Activated CD4-positive, alpha-beta memory T cell treated with anti-CD3 and anti-CD28 coated beads, Interleukin-2, amount 10 ng/mL, durations not matched to agents 7 days and 5 days (primary cell): Measurements from ENCODE around the gene PCNX1. TPM values are rescaled to one million over a fixed set of nuclear protein-coding genes. Genes with fewer than 3 reads are reported as not detected.

Experiments used
- CTCF ChIA-PET: fragments of 350-600 bp; sonication (Branson Sonifier 250); formaldehyde crosslinking; loops from one replicate; lab custom pipeline; 2021; ENCODE audit warnings: antibody characterized with exemption, inconsistent platforms; lab: Charles Lee
- POLR2A ChIA-PET: fragments of 350-600 bp; sonication (Branson Sonifier 250); formaldehyde crosslinking; loops from one replicate; lab custom pipeline; 2021; ENCODE audit warnings: antibody characterized with exemption; lab: Charles Lee
- DNase-seq: peaks from one replicate; pipeline ENCODE4 v3.0.0-alpha.2; 2020
- H3K27ac Mint-ChIP-seq: one replicate; pipeline ENCODE4 v1.8.0; 2021; ENCODE audit warnings: mild to moderate bottlenecking, mixed read lengths
- H3K27me3 Mint-ChIP-seq: one replicate; pipeline ENCODE4 v1.8.0; 2021; ENCODE audit warnings: mixed read lengths
- H3K36me3 Mint-ChIP-seq: one replicate; pipeline ENCODE4 v1.8.0; 2021; ENCODE audit warnings: low read depth, mixed read lengths
- H3K4me1 Mint-ChIP-seq: one replicate; pipeline ENCODE4 v1.8.0; 2021; ENCODE audit warnings: mixed read lengths
- H3K4me3 Mint-ChIP-seq: one replicate; pipeline ENCODE4 v1.8.0; 2021; ENCODE audit warnings: mild to moderate bottlenecking, mixed read lengths
- H3K9me3 Mint-ChIP-seq: one replicate; pipeline ENCODE4 v1.8.0; 2021; ENCODE audit warnings: mixed read lengths
- total RNA-seq, 2 experiments: library from RNA; stranded (reverse); gene quantifications; one replicate each; pipeline ENCODE4 v1.2.3, GENCODE V29; 2021

PCNX1 gene
- total RNA-seq, 2 experiments from 2014 or later, result 56.9 to 60.4 TPM

DNA sequence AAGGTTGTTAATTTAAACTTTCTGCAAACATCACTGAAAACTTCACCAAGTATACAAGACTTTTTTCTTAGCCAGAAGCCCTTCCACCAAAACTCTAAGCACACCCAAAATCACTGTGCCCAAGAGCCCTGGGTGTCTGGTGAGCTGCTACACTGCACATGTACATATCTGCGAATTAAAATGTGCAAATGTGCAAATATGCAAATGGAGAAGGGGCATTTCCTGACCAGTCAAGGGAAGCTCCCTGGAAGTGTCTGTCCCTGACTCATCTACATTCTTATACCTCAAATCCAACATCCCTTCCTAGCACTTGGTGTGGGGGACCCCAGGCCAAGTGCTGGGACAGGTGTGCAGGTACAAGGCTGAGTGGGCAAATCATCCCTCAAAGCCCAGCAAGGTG is 123.7 kb downstream of the PCNX1 start:
- CTCF ChIA-PET, result no interaction called here
- H3K4me3 Mint-ChIP-seq, result no peak overlapping the region
- H3K36me3 Mint-ChIP-seq, result peaks cover 61% of the 10 kb centered on the region

GRCh38 chr14:71036433-71036832 is 129.2 kb downstream of the PCNX1 start:
- peaks cover 73% of the 10 kb centered on the region for H3K36me3 Mint-ChIP-seq
- CTCF ChIA-PET, result no interaction called here
- no peaks in the 10 kb centered on the region for H3K4me1 Mint-ChIP-seq
- no peaks in the 10 kb centered on the region for H3K27me3 Mint-ChIP-seq
- H3K9me3 Mint-ChIP-seq, result peaks cover 4% of the 10 kb centered on the region
- POLR2A ChIA-PET, result no interaction called here
- DNase-seq, result no peak
- H3K27ac Mint-ChIP-seq, result no peak overlapping the region
- no peak overlapping the region for H3K4me3 Mint-ChIP-seq

More for the DNA sequence above, 123.7 kb downstream of the PCNX1 start:
- DNase-seq, result no peak
- Mint-ChIP-seq H3K27me3 (no peaks in the 10 kb centered on the region), H3K4me1 (no peaks in the 10 kb centered on the region), H3K9me3 (no peaks in the 10 kb centered on the region), H3K27ac (no peak overlapping the region)
- POLR2A ChIA-PET, result interaction anchor here (1.0 kb wide), 1 partner anchor 248 kb away, joined by 3 read pairs; no protein-coding TSS in a partner anchor

DNA sequence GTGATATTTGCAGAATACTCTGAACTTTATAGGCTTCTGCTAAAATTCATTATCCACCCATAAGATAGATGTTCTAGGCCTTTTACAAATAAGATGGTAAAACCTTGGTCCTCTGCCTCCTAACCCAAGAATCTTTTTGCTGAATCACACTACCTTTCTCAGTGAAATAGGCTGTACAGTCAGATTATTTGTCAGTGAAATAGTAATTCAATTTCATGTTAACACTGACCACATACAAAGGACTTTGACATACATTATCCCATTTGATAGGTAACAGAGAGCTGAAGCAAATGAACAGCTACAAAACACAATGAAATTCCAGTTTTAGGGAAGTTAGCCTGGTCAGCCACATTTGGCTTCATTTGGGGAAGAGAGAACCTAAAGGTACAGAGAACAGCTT is 141.1 kb downstream of the PCNX1 start:
- H3K27ac Mint-ChIP-seq, result no peak overlapping the region
- peaks cover 6% of the 10 kb centered on the region for H3K9me3 Mint-ChIP-seq
- CTCF ChIA-PET, result interaction anchor here (0.8 to 1.4 kb wide), 3 partner anchors 9 to 44 kb away, joined by 3 to 5 read pairs (median 3); no protein-coding TSS in a partner anchor
- H3K27me3 Mint-ChIP-seq, result no peaks in the 10 kb centered on the region
- DNase-seq, result no peak
- H3K4me3 Mint-ChIP-seq, result no peak overlapping the region
- H3K36me3 Mint-ChIP-seq, result peaks cover 50% of the 10 kb centered on the region
- H3K4me1 Mint-ChIP-seq, result no peaks in the 10 kb centered on the region
- POLR2A ChIA-PET, result interaction anchor here (0.8 kb wide), 1 partner anchor 14 kb away, joined by 3 read pairs; no protein-coding TSS in a partner anchor

DNA sequence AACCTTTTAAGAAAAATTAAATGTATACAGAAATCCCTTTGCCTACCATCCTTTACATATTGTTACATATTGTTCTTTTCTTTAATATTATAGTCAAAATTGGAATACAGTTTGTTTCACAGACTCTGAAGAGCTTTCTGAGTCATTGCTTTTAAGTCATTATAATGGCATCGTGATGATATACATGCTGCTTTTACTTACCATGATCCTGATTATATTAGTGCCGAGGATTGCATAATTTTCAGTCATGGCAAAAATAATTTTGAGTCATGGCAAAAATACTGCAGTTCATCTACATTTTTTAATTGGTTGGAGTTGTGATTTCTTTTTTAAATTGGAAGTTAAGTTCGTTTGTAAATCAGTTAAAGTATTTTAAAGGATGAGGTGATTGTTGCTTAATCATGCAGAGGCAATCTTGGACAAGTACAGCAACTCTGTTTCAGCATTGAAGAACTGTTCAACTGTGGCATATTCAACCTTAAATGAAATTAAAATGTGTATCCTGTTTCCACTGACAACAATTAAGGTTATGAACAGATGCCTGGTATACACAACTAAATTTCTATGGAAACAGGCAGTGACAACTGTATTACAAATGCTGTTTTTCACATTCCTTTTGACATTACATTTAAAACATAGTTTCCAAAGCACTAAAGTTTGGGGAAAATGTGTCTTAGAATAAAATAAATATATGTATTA is 142.3 kb downstream of the PCNX1 start:
- CTCF ChIA-PET, result interaction anchor here (0.6 to 1.9 kb wide), 7 partner anchors 8 to 806 kb away, joined by 3 to 8 read pairs (median 3); no protein-coding TSS in a partner anchor
- Mint-ChIP-seq H3K4me1 (no peaks in the 10 kb centered on the region), H3K36me3 (peaks cover 44% of the 10 kb centered on the region), H3K9me3 (no peaks in the 10 kb centered on the region), H3K27ac (no peak overlapping the region), H3K4me3 (no peak overlapping the region), H3K27me3 (no peaks in the 10 kb centered on the region)
- no peak for DNase-seq
- POLR2A ChIA-PET, result no interaction called here

DNA sequence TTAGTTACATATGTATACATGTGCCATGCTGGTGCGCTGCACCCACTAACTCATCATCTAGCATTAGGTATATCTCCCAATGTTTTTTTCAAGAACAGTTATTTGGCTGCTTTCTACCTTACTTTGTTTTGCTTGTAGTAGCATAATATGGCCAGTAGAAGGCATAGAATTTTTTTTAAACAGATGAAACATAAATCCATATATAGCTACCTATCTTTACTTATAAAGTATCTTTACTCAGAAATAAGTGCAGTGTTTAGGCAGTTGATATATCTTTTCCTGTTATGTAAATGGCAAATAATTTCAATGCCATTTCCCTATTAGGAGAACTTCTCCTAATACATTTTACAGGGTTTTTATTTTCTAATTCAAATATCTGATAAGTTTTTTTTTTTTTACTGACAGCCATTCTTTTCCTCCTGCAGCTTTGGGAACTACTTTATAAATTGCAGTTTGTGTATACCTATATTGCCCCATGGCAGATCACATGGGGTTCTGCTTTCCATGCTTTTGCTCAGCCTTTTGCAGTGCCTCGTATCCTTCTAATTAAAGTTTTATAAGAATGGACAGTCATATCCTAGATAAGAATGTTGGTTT is 143.1 kb downstream of the PCNX1 start:
- no peak for DNase-seq
- Mint-ChIP-seq H3K4me1 (no peaks in the 10 kb centered on the region), H3K4me3 (no peak overlapping the region), H3K36me3 (peaks cover 40% of the 10 kb centered on the region), H3K9me3 (no peaks in the 10 kb centered on the region), H3K27me3 (no peaks in the 10 kb centered on the region), H3K27ac (no peak overlapping the region)
- CTCF ChIA-PET, result interaction anchor here (0.6 to 1.9 kb wide), 8 partner anchors 9 to 805 kb away, joined by 3 to 8 read pairs (median 3); no protein-coding TSS in a partner anchor
- POLR2A ChIA-PET, result no interaction called here

GRCh38 chr14:71054706-71055105 is 147.4 kb downstream of the PCNX1 start:
- CTCF ChIA-PET, result no interaction called here
- H3K27ac Mint-ChIP-seq, result no peak overlapping the region

GRCh38 chr14:71056168-71056567 is 148.9 kb downstream of the PCNX1 start:
- H3K4me1 Mint-ChIP-seq, result no peaks in the 10 kb centered on the region
- CTCF ChIA-PET, result interaction anchor here (0.6 kb wide), 1 partner anchor 1524 kb away, joined by 4 read pairs; no protein-coding TSS in a partner anchor
- no peak for DNase-seq
- no peaks in the 10 kb centered on the region for H3K27me3 Mint-ChIP-seq
- H3K9me3 Mint-ChIP-seq, result no peaks in the 10 kb centered on the region
- H3K36me3 Mint-ChIP-seq, result peaks cover 58% of the 10 kb centered on the region
- no peak overlapping the region for H3K27ac Mint-ChIP-seq
- no peak overlapping the region for H3K4me3 Mint-ChIP-seq
- POLR2A ChIA-PET, result no interaction called here

More at GRCh38 chr14:71054706-71055105, 147.4 kb downstream of the PCNX1 start:
- Mint-ChIP-seq H3K27me3 (no peaks in the 10 kb centered on the region), H3K9me3 (no peaks in the 10 kb centered on the region), H3K4me3 (no peak overlapping the region), H3K36me3 (peaks cover 45% of the 10 kb centered on the region), H3K4me1 (no peaks in the 10 kb centered on the region)
- POLR2A ChIA-PET, result no interaction called here
- DNase-seq, result no peak

DNA sequence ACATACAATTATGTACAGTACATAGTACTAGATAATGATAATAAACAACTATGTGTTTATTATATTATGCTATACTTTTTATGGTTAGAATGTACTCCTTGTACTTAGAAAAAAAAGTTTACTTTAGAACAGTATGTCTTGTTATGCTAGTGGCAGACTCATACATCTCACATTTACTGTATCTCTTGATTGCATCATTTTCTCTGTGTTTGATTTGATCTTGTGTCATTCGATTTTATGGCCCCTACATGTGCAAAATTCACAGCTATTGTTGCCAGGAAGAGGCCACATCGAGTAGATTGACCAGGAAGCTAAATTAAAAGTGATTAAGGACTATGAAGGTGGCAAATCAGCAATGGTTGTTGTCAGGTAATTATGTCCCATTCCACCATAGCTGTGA is 153.0 kb downstream of the PCNX1 start:
- CTCF ChIA-PET, result no interaction called here

GRCh38 chr14:71060825-71061455 is 153.7 kb downstream of the PCNX1 start:
- no peaks in the 10 kb centered on the region for H3K4me1 Mint-ChIP-seq
- peaks cover 9% of the 10 kb centered on the region for H3K9me3 Mint-ChIP-seq
- no peak for DNase-seq
- no peak overlapping the region for H3K27ac Mint-ChIP-seq
- POLR2A ChIA-PET, result interaction anchor here (1.5 kb wide), 1 partner anchor 104 kb away, joined by 3 read pairs; no protein-coding TSS in a partner anchor
- no peak overlapping the region for H3K4me3 Mint-ChIP-seq
- CTCF ChIA-PET, result interaction anchor here (1.6 kb wide), 1 partner anchor 8 kb away, joined by 4 read pairs; no protein-coding TSS in a partner anchor
- no peaks in the 10 kb centered on the region for H3K27me3 Mint-ChIP-seq
- H3K36me3 Mint-ChIP-seq, result peaks cover 78% of the 10 kb centered on the region

More for the DNA sequence above, 153.0 kb downstream of the PCNX1 start:
- Mint-ChIP-seq H3K27ac (peak overlapping the region; percentile 23), H3K9me3 (peaks cover 2% of the 10 kb centered on the region), H3K4me3 (no peak overlapping the region), H3K4me1 (no peaks in the 10 kb centered on the region), H3K36me3 (peaks cover 71% of the 10 kb centered on the region), H3K27me3 (no peaks in the 10 kb centered on the region)
- no peak for DNase-seq
- POLR2A ChIA-PET, result interaction anchor here (1.5 kb wide), 1 partner anchor 104 kb away, joined by 3 read pairs; no protein-coding TSS in a partner anchor

- Mint-ChIP-seq H3K4me1 (no peaks in the 10 kb centered on the region), H3K4me3 (no peak overlapping the region), H3K36me3 (peaks cover 83% of the 10 kb centered on the region), H3K9me3 (peaks cover 14% of the 10 kb centered on the region), H3K27me3 (no peaks in the 10 kb centered on the region), H3K27ac (no peak overlapping the region)
- POLR2A ChIA-PET, result interaction anchor here (1.2 to 1.5 kb wide), 2 partner anchors 10 to 103 kb away, joined by 3 to 4 read pairs; no protein-coding TSS in a partner anchor
- no peak for DNase-seq
- CTCF ChIA-PET, result interaction anchor here (1.0 to 1.6 kb wide), 3 partner anchors 9 to 13 kb away, joined by 3 to 8 read pairs (median 4); no protein-coding TSS in a partner anchor
Observed at GRCh38 chr14:71061458-71061857, 154.2 kb downstream of the PCNX1 start.

DNA sequence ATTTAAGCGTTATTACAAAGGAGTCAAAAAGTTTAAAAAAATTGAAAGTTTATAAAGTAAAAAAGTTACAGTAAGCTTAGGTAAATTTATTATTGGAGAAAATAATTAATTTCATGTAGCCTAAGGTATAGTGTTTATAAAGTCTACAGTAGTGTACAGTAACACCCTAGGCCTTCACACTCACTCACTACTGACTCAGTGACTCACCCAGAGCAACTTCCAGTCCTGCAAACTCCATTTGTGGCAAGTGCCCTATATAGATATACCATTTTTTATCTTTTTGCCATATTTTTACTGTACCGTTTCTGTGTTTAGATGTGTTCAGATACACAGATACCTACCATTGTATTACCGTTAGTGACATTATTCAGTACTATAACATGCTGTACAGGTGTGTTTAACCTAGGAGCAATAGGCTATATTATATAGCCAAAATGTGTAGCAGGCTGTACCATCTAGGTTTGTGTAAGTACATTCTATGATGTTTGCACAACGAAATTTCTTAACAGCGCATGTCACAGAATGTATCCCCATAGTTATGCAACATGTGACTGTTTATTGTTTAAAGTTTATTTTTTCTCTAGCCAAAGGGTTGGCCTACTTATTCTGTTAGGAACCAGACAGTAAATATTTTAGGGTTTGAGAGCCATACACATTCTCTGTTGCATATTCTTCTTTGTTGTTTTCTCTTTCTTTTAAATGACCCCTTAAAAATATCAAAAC is 155.5 kb downstream of the PCNX1 start:
- H3K9me3 Mint-ChIP-seq, result peaks cover 22% of the 10 kb centered on the region
- CTCF ChIA-PET, result interaction anchor here (1.0 to 1.6 kb wide), 3 partner anchors 10 to 14 kb away, joined by 3 to 8 read pairs (median 4); no protein-coding TSS in a partner anchor
- no peak for DNase-seq
- H3K27ac Mint-ChIP-seq, result no peak overlapping the region
- no peaks in the 10 kb centered on the region for H3K27me3 Mint-ChIP-seq
- H3K36me3 Mint-ChIP-seq, result peaks cover 87% of the 10 kb centered on the region
- POLR2A ChIA-PET, result interaction anchor here (1.2 to 1.7 kb wide), 2 partner anchors 9 to 15 kb away, joined by 3 to 4 read pairs; no protein-coding TSS in a partner anchor
- no peaks in the 10 kb centered on the region for H3K4me1 Mint-ChIP-seq
- no peak overlapping the region for H3K4me3 Mint-ChIP-seq

DNA sequence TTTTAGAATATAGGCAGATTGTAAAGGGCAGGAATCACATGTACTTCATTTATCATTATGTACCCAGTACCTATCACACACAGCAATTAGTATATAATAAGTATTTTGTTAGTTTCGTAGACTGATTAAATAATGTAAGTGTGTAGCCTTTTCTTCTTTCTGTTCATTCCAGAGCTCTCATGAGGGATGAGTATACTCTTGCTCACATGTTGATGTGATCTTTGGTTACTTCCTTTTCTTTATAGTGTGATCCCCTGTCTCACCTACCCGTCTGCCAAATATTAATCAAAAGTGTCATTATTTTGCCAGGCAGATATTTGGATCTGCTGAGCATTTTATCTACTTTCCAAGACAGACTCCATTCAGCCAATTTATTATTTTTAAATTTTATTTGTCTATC is 156.1 kb downstream of the PCNX1 start:
- ChIA-PET CTCF (no interaction called here), POLR2A (interaction anchor here (1.7 kb wide), 1 partner anchor 15 kb away, joined by 3 read pairs; no protein-coding TSS in a partner anchor)
- Mint-ChIP-seq H3K27ac (no peak overlapping the region), H3K4me3 (no peak overlapping the region), H3K4me1 (no peaks in the 10 kb centered on the region), H3K36me3 (peaks cover 81% of the 10 kb centered on the region), H3K27me3 (no peaks in the 10 kb centered on the region), H3K9me3 (peaks cover 22% of the 10 kb centered on the region)
- DNase-seq, result no peak
